Measurements from ENCODE around the gene SGMS1.

SGMS1 gene

GRCh38 chr10:50387732-50388073, 236.1 kb downstream of the SGMS1 start:
- no peaks in the 10 kb centered on the region for H3K27me3 ChIP-seq (ENCODE audit: control insufficient read depth in 1 of 2, insufficient read depth in 1 of 2, low read length in 2 of 2)
- H2BK120ac ChIP-seq (ENCODE audit: low read depth, low read length) = no peak overlapping the region
- no peak overlapping the region for H3K27ac ChIP-seq (ENCODE audit: low read length, poor library complexity, severe bottlenecking)
- no peak overlapping the region for H3K9ac ChIP-seq (ENCODE audit: low read length)
- peaks cover 15% of the 10 kb centered on the region for H3K79me1 ChIP-seq (replicated peaks; ENCODE audit: low read length, poor library complexity, severe bottlenecking)
- H2AK5ac ChIP-seq (ENCODE audit: low read length, severe bottlenecking) = no peak overlapping the region
- H3K4me1 ChIP-seq (ENCODE audit: control insufficient read depth, insufficient read depth, low read depth, low read length) = no peaks in the 10 kb centered on the region
- no peak overlapping the region for H3K18ac ChIP-seq (ENCODE audit: low read depth in 1 of 2, low read length in 2 of 2)
- H3K4ac ChIP-seq (ENCODE audit: low read depth in 1 of 2, low read length in 2 of 2) = no peak overlapping the region
- DNase-seq = no peak
- H2AFZ ChIP-seq (ENCODE audit: low read depth, low read length) = no peak overlapping the region
- H2BK5ac ChIP-seq (ENCODE audit: low read depth, low read length, poor library complexity, severe bottlenecking) = no peak overlapping the region
- no peaks in the 10 kb centered on the region for H3K9me3 ChIP-seq (ENCODE audit: control insufficient read depth, low read length)
- H4K8ac ChIP-seq (ENCODE audit: low read length) = no peak overlapping the region
- 91% methylated on average over 2 of the region's 2 CpGs for WGBS
- H3K23ac ChIP-seq (ENCODE audit: low read length in 2 of 2) = no peak overlapping the region
- H3K36me3 ChIP-seq (ENCODE audit: control insufficient read depth in 1 of 2, insufficient read depth in 2 of 2, low read depth in 1 of 2, low read length in 2 of 2) = no peaks in the 10 kb centered on the region
- no peak overlapping the region for H3K14ac ChIP-seq (ENCODE audit: low read length in 2 of 2)
- H3K4me3 ChIP-seq (ENCODE audit: insufficient read depth in 1 of 2, low read depth in 1 of 2, low read length in 2 of 2) = no peak overlapping the region
- H4K91ac ChIP-seq (ENCODE audit: low read length) = no peak overlapping the region
- no peak overlapping the region for H2BK12ac ChIP-seq (ENCODE audit: low read length in 2 of 2)
- H2BK15ac ChIP-seq (ENCODE audit: low read depth, poor library complexity, severe bottlenecking) = no peak overlapping the region
- H3K4me2 ChIP-seq (ENCODE audit: low read length, poor library complexity, severe bottlenecking) = no peak overlapping the region

DNA sequence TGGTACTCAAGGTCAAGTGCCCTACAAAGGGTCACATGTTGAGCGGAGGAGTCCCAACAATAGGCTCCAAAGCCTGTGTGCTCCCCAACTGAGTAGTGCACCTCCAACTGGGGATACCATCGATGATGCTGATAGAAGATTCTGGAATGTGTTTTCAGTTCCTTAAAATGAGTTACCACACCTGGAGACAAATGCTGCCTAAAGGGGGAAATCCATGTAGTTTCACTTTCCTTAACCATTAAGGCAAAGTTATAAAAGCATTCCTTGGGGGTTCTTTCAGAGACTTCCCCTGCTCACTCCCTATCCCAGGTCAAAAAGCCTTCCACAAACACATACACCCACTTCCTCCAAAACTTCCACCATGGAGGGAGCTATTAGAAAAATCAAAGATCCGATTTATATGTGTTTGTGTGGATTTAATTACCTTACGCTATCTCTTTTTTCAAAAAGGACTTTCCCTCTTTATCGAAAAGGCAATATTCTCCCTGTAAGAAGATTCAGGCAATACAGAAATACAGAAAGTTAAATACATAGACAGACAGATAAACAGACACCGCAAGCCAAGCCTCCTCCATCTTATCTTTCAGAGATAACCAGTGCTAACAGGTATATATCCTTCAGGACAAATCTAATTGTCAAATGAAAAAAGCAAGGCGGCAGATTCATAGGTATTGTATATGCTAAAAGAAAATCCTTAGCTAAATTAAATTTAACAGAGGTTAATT, 236.6 kb downstream of the SGMS1 start:
- WGBS = 100% methylated on average over 4 of the region's 7 CpGs
- Histone ChIP-seq H3K4me1 (ENCODE audit: control insufficient read depth, insufficient read depth, low read depth, low read length) (no peaks in the 10 kb centered on the region), H3K27me3 (ENCODE audit: control insufficient read depth in 1 of 2, insufficient read depth in 1 of 2, low read length in 2 of 2) (no peaks in the 10 kb centered on the region)

DNA sequence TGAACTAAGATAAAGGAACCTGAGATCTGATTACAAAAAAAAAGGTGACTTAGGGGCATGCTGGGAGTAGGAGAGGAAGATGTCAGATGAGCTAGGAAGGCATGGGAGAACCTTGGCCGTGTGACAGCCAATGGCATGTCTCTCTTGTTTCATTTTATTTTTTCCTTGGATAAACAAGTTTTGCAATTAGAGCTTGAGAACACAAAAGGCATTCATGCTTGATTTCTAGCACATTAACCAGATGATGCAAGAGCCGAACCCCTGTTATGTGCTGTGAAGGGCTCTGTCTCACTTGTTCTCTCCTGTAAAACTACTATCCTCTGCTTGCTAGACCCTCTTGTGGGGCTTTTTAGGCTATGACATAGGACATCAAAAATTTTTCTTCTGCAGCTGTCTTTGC, 238.1 kb downstream of the SGMS1 start:
- Histone ChIP-seq H3K9me3 (ENCODE audit: control insufficient read depth, low read length) (no peaks in the 10 kb centered on the region), H3K79me1 (replicated peaks; ENCODE audit: low read length, poor library complexity, severe bottlenecking) (peaks cover 19% of the 10 kb centered on the region), H3K27me3 (ENCODE audit: control insufficient read depth in 1 of 2, insufficient read depth in 1 of 2, low read length in 2 of 2) (no peaks in the 10 kb centered on the region), H2BK15ac (ENCODE audit: low read depth, poor library complexity, severe bottlenecking) (no peak overlapping the region), H3K4me2 (ENCODE audit: low read length, poor library complexity, severe bottlenecking) (no peak overlapping the region), H3K4me3 (ENCODE audit: insufficient read depth in 1 of 2, low read depth in 1 of 2, low read length in 2 of 2) (no peak overlapping the region), H2BK120ac (ENCODE audit: low read depth, low read length) (no peak overlapping the region), H3K18ac (ENCODE audit: low read depth in 1 of 2, low read length in 2 of 2) (no peak overlapping the region), H2BK12ac (ENCODE audit: low read length in 2 of 2) (no peak overlapping the region), H4K91ac (ENCODE audit: low read length) (no peak overlapping the region), H3K27ac (ENCODE audit: low read length, poor library complexity, severe bottlenecking) (no peak overlapping the region), H3K4me1 (ENCODE audit: control insufficient read depth, insufficient read depth, low read depth, low read length) (no peaks in the 10 kb centered on the region), H2AK5ac (ENCODE audit: low read length, severe bottlenecking) (no peak overlapping the region), H2BK5ac (ENCODE audit: low read depth, low read length, poor library complexity, severe bottlenecking) (no peak overlapping the region), H3K14ac (ENCODE audit: low read length in 2 of 2) (no peak overlapping the region), H3K23ac (ENCODE audit: low read length in 2 of 2) (no peak overlapping the region), H3K36me3 (ENCODE audit: control insufficient read depth in 1 of 2, insufficient read depth in 2 of 2, low read depth in 1 of 2, low read length in 2 of 2) (no peaks in the 10 kb centered on the region), H2AFZ (ENCODE audit: low read depth, low read length) (no peak overlapping the region), H4K8ac (ENCODE audit: low read length) (no peak overlapping the region), H3K9ac (ENCODE audit: low read length) (no peak overlapping the region), H3K4ac (ENCODE audit: low read depth in 1 of 2, low read length in 2 of 2) (no peak overlapping the region)
- no peak for DNase-seq
- WGBS = 100% methylated on average over 2 of the region's 2 CpGs

More for the DNA sequence above, 236.6 kb downstream of the SGMS1 start:
- H2BK15ac ChIP-seq (ENCODE audit: low read depth, poor library complexity, severe bottlenecking) = no peak overlapping the region
- H3K4me3 ChIP-seq (ENCODE audit: insufficient read depth in 1 of 2, low read depth in 1 of 2, low read length in 2 of 2) = no peak overlapping the region
- no peak overlapping the region for H3K27ac ChIP-seq (ENCODE audit: low read length, poor library complexity, severe bottlenecking)
- no peaks in the 10 kb centered on the region for H3K36me3 ChIP-seq (ENCODE audit: control insufficient read depth in 1 of 2, insufficient read depth in 2 of 2, low read depth in 1 of 2, low read length in 2 of 2)
- no peak for DNase-seq
- H3K18ac ChIP-seq (ENCODE audit: low read depth in 1 of 2, low read length in 2 of 2) = no peak overlapping the region
- H3K23ac ChIP-seq (ENCODE audit: low read length in 2 of 2) = no peak overlapping the region
- H4K8ac ChIP-seq (ENCODE audit: low read length) = no peak overlapping the region
- H3K4me2 ChIP-seq (ENCODE audit: low read length, poor library complexity, severe bottlenecking) = no peak overlapping the region
- H3K9me3 ChIP-seq (ENCODE audit: control insufficient read depth, low read length) = no peaks in the 10 kb centered on the region
- H2BK120ac ChIP-seq (ENCODE audit: low read depth, low read length) = no peak overlapping the region
- no peak overlapping the region for H4K91ac ChIP-seq (ENCODE audit: low read length)
- H2BK12ac ChIP-seq (ENCODE audit: low read length in 2 of 2) = no peak overlapping the region
- H2BK5ac ChIP-seq (ENCODE audit: low read depth, low read length, poor library complexity, severe bottlenecking) = no peak overlapping the region
- H3K14ac ChIP-seq (ENCODE audit: low read length in 2 of 2) = no peak overlapping the region
- no peak overlapping the region for H3K4ac ChIP-seq (ENCODE audit: low read depth in 1 of 2, low read length in 2 of 2)
- H2AK5ac ChIP-seq (ENCODE audit: low read length, severe bottlenecking) = no peak overlapping the region
- no peak overlapping the region for H2AFZ ChIP-seq (ENCODE audit: low read depth, low read length)
- H3K9ac ChIP-seq (ENCODE audit: low read length) = no peak overlapping the region
- H3K79me1 ChIP-seq (replicated peaks; ENCODE audit: low read length, poor library complexity, severe bottlenecking) = peaks cover 14% of the 10 kb centered on the region

DNA sequence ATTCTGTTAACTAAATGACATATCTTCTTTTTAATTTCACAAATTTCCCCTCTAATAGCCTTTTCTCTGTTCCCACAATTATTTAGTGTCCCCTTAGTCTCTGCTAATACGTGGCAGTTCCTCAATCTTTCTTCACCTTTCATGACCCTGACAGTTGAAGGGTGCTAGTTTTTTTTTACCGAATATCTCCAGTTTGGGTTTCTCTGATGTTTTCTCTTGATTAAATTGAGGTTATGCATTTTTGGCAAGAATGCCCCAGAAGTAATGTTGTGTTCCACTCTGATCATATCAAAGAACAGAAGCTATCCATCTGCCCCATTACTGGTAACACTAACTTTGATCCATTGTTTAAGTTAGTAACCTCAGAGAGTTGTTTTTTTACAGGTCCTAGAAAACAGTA, 238.9 kb downstream of the SGMS1 start:
- no peak overlapping the region for H2BK15ac ChIP-seq (ENCODE audit: low read depth, poor library complexity, severe bottlenecking)
- H3K27ac ChIP-seq (ENCODE audit: low read length, poor library complexity, severe bottlenecking) = no peak overlapping the region
- peaks cover 19% of the 10 kb centered on the region for H3K79me1 ChIP-seq (replicated peaks; ENCODE audit: low read length, poor library complexity, severe bottlenecking)
- H2AFZ ChIP-seq (ENCODE audit: low read depth, low read length) = no peak overlapping the region
- no peaks in the 10 kb centered on the region for H3K36me3 ChIP-seq (ENCODE audit: control insufficient read depth in 1 of 2, insufficient read depth in 2 of 2, low read depth in 1 of 2, low read length in 2 of 2)
- no peak overlapping the region for H4K91ac ChIP-seq (ENCODE audit: low read length)
- H3K9me3 ChIP-seq (ENCODE audit: control insufficient read depth, low read length) = no peaks in the 10 kb centered on the region
- H3K23ac ChIP-seq (ENCODE audit: low read length in 2 of 2) = no peak overlapping the region
- H2BK120ac ChIP-seq (ENCODE audit: low read depth, low read length) = no peak overlapping the region
- no peak overlapping the region for H3K4me3 ChIP-seq (ENCODE audit: insufficient read depth in 1 of 2, low read depth in 1 of 2, low read length in 2 of 2)
- no peak overlapping the region for H2BK5ac ChIP-seq (ENCODE audit: low read depth, low read length, poor library complexity, severe bottlenecking)
- H3K4ac ChIP-seq (ENCODE audit: low read depth in 1 of 2, low read length in 2 of 2) = no peak overlapping the region
- no peak for DNase-seq
- no peak overlapping the region for H3K4me2 ChIP-seq (ENCODE audit: low read length, poor library complexity, severe bottlenecking)
- H3K27me3 ChIP-seq (ENCODE audit: control insufficient read depth in 1 of 2, insufficient read depth in 1 of 2, low read length in 2 of 2) = no peaks in the 10 kb centered on the region
- no peak overlapping the region for H3K9ac ChIP-seq (ENCODE audit: low read length)
- WGBS = 83% methylated on average over 1 of the region's 2 CpGs
- H4K8ac ChIP-seq (ENCODE audit: low read length) = no peak overlapping the region
- no peaks in the 10 kb centered on the region for H3K4me1 ChIP-seq (ENCODE audit: control insufficient read depth, insufficient read depth, low read depth, low read length)
- no peak overlapping the region for H2AK5ac ChIP-seq (ENCODE audit: low read length, severe bottlenecking)
- no peak overlapping the region for H3K18ac ChIP-seq (ENCODE audit: low read depth in 1 of 2, low read length in 2 of 2)
- no peak overlapping the region for H3K14ac ChIP-seq (ENCODE audit: low read length in 2 of 2)
- no peak overlapping the region for H2BK12ac ChIP-seq (ENCODE audit: low read length in 2 of 2)
